ES-I3 (cell line): ENCODE results near the gene GOLGA6B.
"Not testable (repeated sequence)": the region's sequence is repeated elsewhere in the genome, so short reads cannot be mapped to it uniquely, and the experiment has no call there.

Experiments used
- H3K36me3 ChIP-seq: 2 replicates; pipeline ENCODE4 v1.6.1; 2013; ENCODE audit warnings: mild to moderate bottlenecking, low read length, control low read depth, moderate library complexity; ENCODE audit not compliant: insufficient read depth
- H3K4me1 ChIP-seq: 2 replicates; pipeline ENCODE4 v1.6.1; 2013; ENCODE audit warnings: mild to moderate bottlenecking, control low read depth, low read length; ENCODE audit not compliant: insufficient read depth
- H3K9ac ChIP-seq: 2 replicates; pipeline ENCODE4 v1.6.1; 2013; ENCODE audit warnings: low read depth, mild to moderate bottlenecking, low read length, moderate library complexity
- H3K9me3 ChIP-seq: 2 replicates; pipeline ENCODE4 v1.6.1; 2013; ENCODE audit warnings: mild to moderate bottlenecking, low read length, moderate library complexity; ENCODE audit not compliant: control insufficient read depth, insufficient read depth

The GOLGA6B gene

GRCh38 chr15:72654397-72654796, at the start of gene GOLGA6B:
Gene GOLGA6B (plus strand): TSS chr15:72654697. CDS start chr15:72654738, 41 bp downstream.
- H3K9me3 ChIP-seq, H3K36me3 ChIP-seq, H3K9ac ChIP-seq, H3K4me1 ChIP-seq: not testable (repeated sequence)

GRCh38 chr15:72604794-72605193, 49.7 kb upstream of the GOLGA6B start:
- Histone ChIP-seq H3K36me3 (no peaks in the 10 kb centered on the region), H3K4me1 (peaks cover 5% of the 10 kb centered on the region; the same call in 1 of the 2 replicates), H3K9ac (peak overlapping the region; percentile 4; the same call in 1 of the 2 replicates), H3K9me3 (no peaks in the 10 kb centered on the region)

GRCh38 chr15:72608084-72608483, 46.4 kb upstream of the GOLGA6B start:
- not testable (repeated sequence) for H3K4me1 ChIP-seq, H3K36me3 ChIP-seq, H3K9me3 ChIP-seq, H3K9ac ChIP-seq

GRCh38 chr15:72609862-72610261, 44.6 kb upstream of the GOLGA6B start:
- Histone ChIP-seq H3K9ac (no peak overlapping the region), H3K36me3 (no peaks in the 10 kb centered on the region), H3K9me3 (no peaks in the 10 kb centered on the region), H3K4me1 (no peaks in the 10 kb centered on the region; the same call in 1 of the 2 replicates)

- H3K4me1 ChIP-seq = peaks cover 12% of the 10 kb centered on the region; the same call in 1 of the 2 replicates
- not testable (repeated sequence) for H3K9ac ChIP-seq, H3K36me3 ChIP-seq, H3K9me3 ChIP-seq
Observed at GRCh38 chr15:72612324-72612723, 42.2 kb upstream of the GOLGA6B start.

GRCh38 chr15:72614810-72615532, 39.5 kb upstream of the GOLGA6B start:
- no peak overlapping the region for H3K9ac ChIP-seq
- no peaks in the 10 kb centered on the region for H3K36me3 ChIP-seq
- no peaks in the 10 kb centered on the region for H3K9me3 ChIP-seq
- peaks cover 12% of the 10 kb centered on the region; the same call in 1 of the 2 replicates for H3K4me1 ChIP-seq

- not testable (repeated sequence) for H3K9me3 ChIP-seq, H3K36me3 ChIP-seq
- peaks cover 12% of the 10 kb centered on the region; the same call in 1 of the 2 replicates for H3K4me1 ChIP-seq
- H3K9ac ChIP-seq = peak overlapping the region; percentile 3; the same call in 1 of the 2 replicates
Observed at GRCh38 chr15:72615533-72616233, 38.8 kb upstream of the GOLGA6B start.

GRCh38 chr15:72616491-72617210, 37.8 kb upstream of the GOLGA6B start:
- no peaks in the 10 kb centered on the region for H3K36me3 ChIP-seq

GRCh38 chr15:72623854-72624253, 30.6 kb upstream of the GOLGA6B start:
- not testable (repeated sequence) for H3K4me1 ChIP-seq, H3K9me3 ChIP-seq, H3K9ac ChIP-seq, H3K36me3 ChIP-seq

More at GRCh38 chr15:72616491-72617210, 37.8 kb upstream of the GOLGA6B start:
- Histone ChIP-seq H3K9ac (no peak overlapping the region), H3K9me3 (no peaks in the 10 kb centered on the region), H3K4me1 (peaks cover 12% of the 10 kb centered on the region; the same call in 1 of the 2 replicates)

- H3K9ac ChIP-seq, H3K36me3 ChIP-seq, H3K4me1 ChIP-seq, H3K9me3 ChIP-seq: not testable (repeated sequence)
Observed at GRCh38 chr15:72626153-72626552, 28.3 kb upstream of the GOLGA6B start.

- H3K9me3 ChIP-seq, H3K4me1 ChIP-seq, H3K36me3 ChIP-seq, H3K9ac ChIP-seq: not testable (repeated sequence)
Observed at GRCh38 chr15:72628249-72629067, 26.0 kb upstream of the GOLGA6B start.

- H3K36me3 ChIP-seq, H3K9ac ChIP-seq, H3K4me1 ChIP-seq, H3K9me3 ChIP-seq: not testable (repeated sequence)
Observed at GRCh38 chr15:72629068-72629570, 25.4 kb upstream of the GOLGA6B start.

- H3K4me1 ChIP-seq, H3K36me3 ChIP-seq, H3K9me3 ChIP-seq, H3K9ac ChIP-seq: not testable (repeated sequence)
Observed at GRCh38 chr15:72636519-72637282, 17.8 kb upstream of the GOLGA6B start.
